T-helper 22 cell (primary cell): ENCODE measurements around the gene FBXO9.

ENCODE experiments used
- DNase-seq: peaks from one replicate; pipeline ENCODE4 v3.0.0-alpha.2; 2020; ENCODE audit warnings: low read depth

The FBXO9 gene

GRCh38 chr6:53136000-53136609 lies 70.9 kb downstream of the FBXO9 start:
- DNase-seq, result no peak

- no peak for DNase-seq
Observed at GRCh38 chr6:53139841-53140413, 74.7 kb downstream of the FBXO9 start.

- no peak for DNase-seq
Observed at GRCh38 chr6:53142810-53143209, 77.6 kb downstream of the FBXO9 start.

- DNase-seq, result no peak
Observed at GRCh38 chr6:53143710-53144109, 78.5 kb downstream of the FBXO9 start.

GRCh38 chr6:53144802-53145201 lies 79.6 kb downstream of the FBXO9 start:
- DNase-seq, result no peak

- DNase-seq, result no peak
Observed at GRCh38 chr6:53148684-53149083, 83.5 kb downstream of the FBXO9 start, which contains the start of gene GCM1. Gene GCM1 (minus strand): TSS chr6:53148841. CDS start chr6:53145632, 3,209 bp downstream.
